GM21423 (cell line): ENCODE measurements around the gene ENAH.

Experiments used
- ATAC-seq: cut with Tn5 transposase; IDR thresholded peaks from one replicate; pipeline ENCODE4 v1.9.1; 2021; ENCODE audit warnings: mild to moderate bottlenecking, moderate library complexity; ENCODE audit not compliant: unreplicated experiment

The ENAH gene

GRCh38 chr1:225608014-225608796 lies 44.7 kb downstream of the ENAH start:
- ATAC-seq, result no peak

GRCh38 chr1:225607355-225607754 lies 45.6 kb downstream of the ENAH start:
- no peak for ATAC-seq

GRCh38 chr1:225603538-225604354 lies 49.2 kb downstream of the ENAH start:
- ATAC-seq, result no peak

- no peak for ATAC-seq
Observed at GRCh38 chr1:225602590-225603206, 50.2 kb downstream of the ENAH start.

- no peak for ATAC-seq
Observed at GRCh38 chr1:225601902-225602589, 50.9 kb downstream of the ENAH start.

GRCh38 chr1:225598847-225599246 lies 54.1 kb downstream of the ENAH start:
- ATAC-seq, result no peak

GRCh38 chr1:225597926-225598575 lies 54.9 kb downstream of the ENAH start:
- no peak for ATAC-seq

- ATAC-seq, result no peak
Observed at GRCh38 chr1:225596736-225597135, 56.2 kb downstream of the ENAH start.

GRCh38 chr1:225595974-225596551 lies 56.9 kb downstream of the ENAH start:
- ATAC-seq, result no peak

- ATAC-seq, result no peak
Observed at GRCh38 chr1:225595452-225595851, 57.5 kb downstream of the ENAH start.

GRCh38 chr1:225593414-225593813 lies 59.5 kb downstream of the ENAH start:
- no peak for ATAC-seq

- no peak for ATAC-seq
Observed at GRCh38 chr1:225592362-225593025, 60.4 kb downstream of the ENAH start.

- ATAC-seq, result no peak
Observed at GRCh38 chr1:225587310-225587709, 65.6 kb downstream of the ENAH start.

- ATAC-seq, result no peak
Observed at GRCh38 chr1:225581186-225581585, 71.7 kb downstream of the ENAH start.

GRCh38 chr1:225580238-225581099 lies 72.5 kb downstream of the ENAH start:
- ATAC-seq, result no peak

GRCh38 chr1:225578251-225578977 lies 74.5 kb downstream of the ENAH start:
- no peak for ATAC-seq

- no peak for ATAC-seq
Observed at GRCh38 chr1:225577241-225577640, 75.7 kb downstream of the ENAH start.

- ATAC-seq, result no peak
Observed at GRCh38 chr1:225573216-225573615, 79.7 kb downstream of the ENAH start.
